Measurements from ENCODE around the gene NT5DC4.

The NT5DC4 gene

DNA sequence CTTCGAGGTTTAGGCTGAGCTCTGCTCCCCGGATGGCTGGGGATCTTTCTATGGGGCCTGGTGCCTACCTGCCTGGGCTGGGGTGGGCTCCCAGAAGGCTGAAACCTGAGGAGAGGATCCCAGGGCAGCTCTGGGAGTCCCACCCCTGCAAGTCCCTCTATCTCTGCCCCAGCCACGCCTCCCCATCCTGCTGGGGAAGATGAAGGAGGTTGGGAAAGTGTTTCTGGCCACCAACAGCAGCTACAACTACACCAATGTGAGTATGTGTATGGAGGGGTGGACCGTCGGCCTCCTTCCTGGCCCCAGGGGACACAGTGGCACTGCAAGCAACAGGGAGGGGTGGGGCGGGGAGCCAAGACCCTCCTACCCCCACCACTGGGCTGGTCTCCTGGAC is 2.7 kb downstream of the NT5DC4 start:
- Histone ChIP-seq H3K4me2 (ENCODE audit: low read length) (no peak overlapping the region), H3K79me1 (ENCODE audit: low read length) (no peaks in the 10 kb centered on the region), H3K18ac (ENCODE audit: low read length) (no peak overlapping the region), H3K9ac (ENCODE audit: low read length) (no peak overlapping the region), H3K4ac (ENCODE audit: low read depth, low read length) (no peak overlapping the region), H3K9me3 (ENCODE audit: insufficient read depth, low read depth, low read length) (no peaks in the 10 kb centered on the region), H3K36me3 (ENCODE audit: control insufficient read depth in 1 of 2, insufficient read depth in 2 of 2, low read length in 2 of 2) (no peaks in the 10 kb centered on the region), H2BK5ac (ENCODE audit: low read depth, low read length, poor library complexity) (no peak overlapping the region), H3K79me2 (ENCODE audit: control insufficient read depth, insufficient read depth, low read length, poor library complexity) (no peaks in the 10 kb centered on the region), H3K4me3 (ENCODE audit: low read depth, low read length) (no peak overlapping the region), H2BK12ac (ENCODE audit: low read length) (no peak overlapping the region), H4K91ac (ENCODE audit: low read depth, low read length) (no peak overlapping the region), H4K12ac (ENCODE audit: low read depth, low read length) (no peak overlapping the region), H2AFZ (ENCODE audit: insufficient read depth, low read length, poor library complexity) (no peak overlapping the region), H4K8ac (ENCODE audit: low read depth, low read length) (no peak overlapping the region), H2BK120ac (ENCODE audit: insufficient read depth, low read length, poor library complexity) (no peak overlapping the region), H3K14ac (ENCODE audit: low read length) (no peak overlapping the region), H3K27me3 (ENCODE audit: insufficient read depth, low read length) (no peaks in the 10 kb centered on the region), H3K27ac (ENCODE audit: low read depth, low read length) (no peak overlapping the region), H2AK5ac (ENCODE audit: low read length) (no peak overlapping the region), H3K4me1 (ENCODE audit: control insufficient read depth in 1 of 2, insufficient read depth in 2 of 2, low read length in 2 of 2) (no peaks in the 10 kb centered on the region), H3K23ac (ENCODE audit: low read length) (no peak overlapping the region)
- no CpG with 5 or more reads among the region's 6 CpGs for WGBS (ENCODE audit: extremely low coverage, insufficient coverage, insufficient read length)
- DNase-seq, result no peak

DNA sequence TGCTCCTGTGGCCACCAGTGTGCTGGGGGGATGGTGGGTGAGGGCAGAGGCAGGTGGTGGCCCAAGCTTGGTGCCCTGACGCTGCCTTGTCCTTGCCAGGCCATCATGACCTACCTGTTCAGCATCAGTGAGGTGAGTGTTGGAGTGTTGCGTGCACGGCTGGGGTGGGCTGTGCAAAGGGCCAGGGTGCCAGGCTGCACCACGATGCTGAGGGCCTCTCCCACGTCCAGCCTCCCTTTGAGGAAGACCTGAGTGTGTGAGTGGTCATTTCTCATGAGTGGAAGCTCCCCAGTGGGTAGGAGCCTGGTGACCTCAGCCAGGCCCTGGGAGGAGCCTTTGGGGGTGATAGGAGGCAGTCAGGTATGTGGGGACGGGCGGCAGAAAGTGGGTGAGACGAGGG is 3.2 kb downstream of the NT5DC4 start:
- no peaks in the 10 kb centered on the region for H3K27me3 ChIP-seq (ENCODE audit: insufficient read depth, low read length)
- H3K4me1 ChIP-seq (ENCODE audit: control insufficient read depth in 1 of 2, insufficient read depth in 2 of 2, low read length in 2 of 2), result no peaks in the 10 kb centered on the region
- no peak overlapping the region for H3K4me3 ChIP-seq (ENCODE audit: low read depth, low read length)
- H2BK12ac ChIP-seq (ENCODE audit: low read length), result no peak overlapping the region
- H3K9ac ChIP-seq (ENCODE audit: low read length), result no peak overlapping the region
- DNase-seq, result no peak
- no peaks in the 10 kb centered on the region for H3K36me3 ChIP-seq (ENCODE audit: control insufficient read depth in 1 of 2, insufficient read depth in 2 of 2, low read length in 2 of 2)
- no peak overlapping the region for H2AK5ac ChIP-seq (ENCODE audit: low read length)
- H3K14ac ChIP-seq (ENCODE audit: low read length), result no peak overlapping the region
- no peak overlapping the region for H3K18ac ChIP-seq (ENCODE audit: low read length)
- H2BK5ac ChIP-seq (ENCODE audit: low read depth, low read length, poor library complexity), result no peak overlapping the region
- H4K12ac ChIP-seq (ENCODE audit: low read depth, low read length), result no peak overlapping the region
- H2BK120ac ChIP-seq (ENCODE audit: insufficient read depth, low read length, poor library complexity), result no peak overlapping the region
- no peak overlapping the region for H3K4me2 ChIP-seq (ENCODE audit: low read length)
- no peak overlapping the region for H4K8ac ChIP-seq (ENCODE audit: low read depth, low read length)
- H3K79me1 ChIP-seq (ENCODE audit: low read length), result no peaks in the 10 kb centered on the region
- H3K9me3 ChIP-seq (ENCODE audit: insufficient read depth, low read depth, low read length), result no peaks in the 10 kb centered on the region
- no peak overlapping the region for H3K4ac ChIP-seq (ENCODE audit: low read depth, low read length)
- no peak overlapping the region for H3K23ac ChIP-seq (ENCODE audit: low read length)
- no peak overlapping the region for H2AFZ ChIP-seq (ENCODE audit: insufficient read depth, low read length, poor library complexity)
- WGBS (ENCODE audit: extremely low coverage, insufficient coverage, insufficient read length), result no CpG with 5 or more reads among the region's 8 CpGs
- H4K91ac ChIP-seq (ENCODE audit: low read depth, low read length), result no peak overlapping the region
- no peaks in the 10 kb centered on the region for H3K79me2 ChIP-seq (ENCODE audit: control insufficient read depth, insufficient read depth, low read length, poor library complexity)
- no peak overlapping the region for H3K27ac ChIP-seq (ENCODE audit: low read depth, low read length)

DNA sequence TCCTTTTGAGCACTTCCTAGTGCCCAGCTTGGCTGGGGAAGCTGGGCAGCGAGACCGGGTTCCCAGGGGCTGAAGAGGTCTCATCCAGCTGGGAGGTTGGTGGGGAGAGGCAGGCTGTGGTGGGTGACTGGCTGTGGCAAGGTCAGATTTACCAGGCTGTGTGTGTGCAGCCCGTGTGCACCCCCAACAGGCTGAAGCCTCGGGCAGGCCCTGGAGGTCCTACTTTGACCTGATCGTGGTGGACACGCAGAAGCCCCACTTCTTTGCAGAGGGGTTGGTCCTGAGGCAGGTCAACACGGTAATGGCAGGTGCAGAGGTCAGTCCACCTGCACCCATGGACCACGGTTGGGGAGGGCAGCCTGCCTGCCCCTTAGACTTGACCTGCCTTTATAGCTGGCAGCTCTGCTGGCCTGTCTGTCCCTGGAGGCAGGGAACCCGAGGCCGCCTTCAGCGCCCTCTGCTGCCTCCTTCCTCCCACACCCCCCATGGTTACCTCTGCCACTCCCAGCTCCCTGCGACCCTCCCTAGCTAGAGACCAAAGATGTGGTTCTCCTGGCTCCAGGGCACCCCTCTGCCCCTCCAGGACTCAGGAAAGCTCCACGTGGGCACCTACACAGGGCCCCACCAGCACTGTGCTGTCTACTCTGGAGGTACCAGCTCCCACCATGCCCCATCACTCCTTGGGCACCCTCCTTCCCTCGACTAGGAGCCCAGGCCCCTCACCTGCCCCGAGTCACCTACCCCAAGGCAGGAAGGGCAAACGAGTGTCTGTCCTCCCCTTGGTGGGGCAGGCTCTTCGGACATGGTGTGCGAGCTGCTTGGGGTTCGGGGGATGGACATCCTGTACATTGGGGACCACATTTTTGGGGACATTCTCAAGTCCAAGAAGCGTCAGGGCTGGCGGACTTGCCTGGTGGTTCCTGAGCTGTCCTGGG is 4.0 kb downstream of the NT5DC4 start:
- Histone ChIP-seq H2AK5ac (ENCODE audit: low read length) (no peak overlapping the region), H3K23ac (ENCODE audit: low read length) (no peak overlapping the region), H2BK120ac (ENCODE audit: insufficient read depth, low read length, poor library complexity) (no peak overlapping the region), H3K9me3 (ENCODE audit: insufficient read depth, low read depth, low read length) (peaks cover 3% of the 10 kb centered on the region), H3K27ac (ENCODE audit: low read depth, low read length) (no peak overlapping the region), H3K9ac (ENCODE audit: low read length) (no peak overlapping the region), H2BK5ac (ENCODE audit: low read depth, low read length, poor library complexity) (no peak overlapping the region), H3K4me3 (ENCODE audit: low read depth, low read length) (no peak overlapping the region), H4K12ac (ENCODE audit: low read depth, low read length) (no peak overlapping the region), H3K18ac (ENCODE audit: low read length) (no peak overlapping the region), H3K4me2 (ENCODE audit: low read length) (no peak overlapping the region), H3K14ac (ENCODE audit: low read length) (no peak overlapping the region), H3K4me1 (ENCODE audit: control insufficient read depth in 1 of 2, insufficient read depth in 2 of 2, low read length in 2 of 2) (no peaks in the 10 kb centered on the region), H3K4ac (ENCODE audit: low read depth, low read length) (no peak overlapping the region), H3K79me1 (ENCODE audit: low read length) (no peaks in the 10 kb centered on the region), H4K8ac (ENCODE audit: low read depth, low read length) (no peak overlapping the region), H3K36me3 (ENCODE audit: control insufficient read depth in 1 of 2, insufficient read depth in 2 of 2, low read length in 2 of 2) (no peaks in the 10 kb centered on the region), H4K91ac (ENCODE audit: low read depth, low read length) (no peak overlapping the region), H2AFZ (ENCODE audit: insufficient read depth, low read length, poor library complexity) (no peak overlapping the region), H3K79me2 (ENCODE audit: control insufficient read depth, insufficient read depth, low read length, poor library complexity) (no peaks in the 10 kb centered on the region), H3K27me3 (ENCODE audit: insufficient read depth, low read length) (no peaks in the 10 kb centered on the region), H2BK12ac (ENCODE audit: low read length) (no peak overlapping the region)
- DNase-seq, result no peak
- no CpG with 5 or more reads among the region's 21 CpGs for whole genome bisulfite sequencing (ENCODE audit: extremely low coverage, insufficient coverage, insufficient read length)

DNA sequence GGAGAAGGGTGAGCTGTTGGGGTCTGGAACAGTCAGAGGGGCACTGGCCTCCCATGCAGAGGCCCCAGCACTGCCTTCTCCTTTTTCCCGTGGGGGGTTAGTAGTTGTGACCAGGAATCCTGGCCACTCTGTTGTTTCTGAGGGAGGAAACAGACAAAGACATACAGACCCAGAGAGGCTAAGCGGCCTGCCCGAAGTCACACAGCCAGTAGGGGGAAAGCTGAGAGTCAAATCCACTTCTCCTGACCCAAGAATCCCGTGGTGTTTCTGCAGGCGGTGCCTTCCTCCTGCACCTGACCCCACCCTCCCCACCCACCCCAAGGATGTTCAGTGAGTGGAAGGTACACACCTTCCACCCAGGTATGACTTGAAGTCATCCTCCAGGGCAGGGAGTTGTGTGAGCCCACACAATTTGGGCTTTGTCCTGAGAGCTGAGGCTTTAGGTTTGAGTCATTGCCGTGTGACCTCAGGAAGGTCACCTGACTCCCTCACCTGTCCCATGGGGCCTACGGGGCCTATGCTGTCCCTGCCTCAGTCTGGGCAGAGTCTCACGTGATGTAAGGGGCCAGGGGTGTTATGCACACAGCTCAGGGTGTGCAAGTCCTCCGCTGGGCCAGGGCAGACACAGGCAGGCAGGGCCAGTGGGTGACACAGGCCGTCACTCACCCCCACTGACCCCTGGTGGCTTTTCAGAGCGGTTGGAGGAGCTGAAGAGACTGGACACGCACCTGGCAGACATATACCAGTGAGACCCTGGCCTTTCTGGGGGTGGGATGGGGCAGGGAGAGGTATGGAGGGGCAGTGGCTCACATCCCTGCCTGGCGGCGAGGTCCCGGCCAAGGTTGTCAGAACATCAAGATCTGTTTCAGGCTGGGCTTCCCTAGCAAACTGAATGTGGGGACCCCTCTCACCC is 5.0 kb downstream of the NT5DC4 start:
- H3K4ac ChIP-seq (ENCODE audit: low read depth, low read length), result no peak overlapping the region
- no CpG with 5 or more reads among the region's 15 CpGs for WGBS (ENCODE audit: extremely low coverage, insufficient coverage, insufficient read length)
- H3K18ac ChIP-seq (ENCODE audit: low read length), result no peak overlapping the region
- peak overlapping the region; percentile 8 for H4K91ac ChIP-seq (ENCODE audit: low read depth, low read length)
- H3K79me1 ChIP-seq (ENCODE audit: low read length), result no peaks in the 10 kb centered on the region
- no peaks in the 10 kb centered on the region for H3K27me3 ChIP-seq (ENCODE audit: insufficient read depth, low read length)
- H3K36me3 ChIP-seq (ENCODE audit: control insufficient read depth in 1 of 2, insufficient read depth in 2 of 2, low read length in 2 of 2), result no peaks in the 10 kb centered on the region
- no peak overlapping the region for H3K14ac ChIP-seq (ENCODE audit: low read length)
- no peak overlapping the region for H3K4me2 ChIP-seq (ENCODE audit: low read length)
- H2BK120ac ChIP-seq (ENCODE audit: insufficient read depth, low read length, poor library complexity), result no peak overlapping the region
- no peak overlapping the region for H3K27ac ChIP-seq (ENCODE audit: low read depth, low read length)
- H3K4me1 ChIP-seq (ENCODE audit: control insufficient read depth in 1 of 2, insufficient read depth in 2 of 2, low read length in 2 of 2), result no peaks in the 10 kb centered on the region
- peaks cover 3% of the 10 kb centered on the region for H3K9me3 ChIP-seq (ENCODE audit: insufficient read depth, low read depth, low read length)
- no peak overlapping the region for H4K8ac ChIP-seq (ENCODE audit: low read depth, low read length)
- H2BK12ac ChIP-seq (ENCODE audit: low read length), result no peak overlapping the region
- no peak overlapping the region for H3K9ac ChIP-seq (ENCODE audit: low read length)
- H3K23ac ChIP-seq (ENCODE audit: low read length), result no peak overlapping the region
- no peak overlapping the region for H2AK5ac ChIP-seq (ENCODE audit: low read length)
- H2BK5ac ChIP-seq (ENCODE audit: low read depth, low read length, poor library complexity), result no peak overlapping the region
- DNase-seq, result no peak
- peak overlapping the region; percentile 9 for H4K12ac ChIP-seq (ENCODE audit: low read depth, low read length)
- no peak overlapping the region for H2AFZ ChIP-seq (ENCODE audit: insufficient read depth, low read length, poor library complexity)
- H3K79me2 ChIP-seq (ENCODE audit: control insufficient read depth, insufficient read depth, low read length, poor library complexity), result no peaks in the 10 kb centered on the region
- no peak overlapping the region for H3K4me3 ChIP-seq (ENCODE audit: low read depth, low read length)

Measured in trophoblast cell (in vitro differentiated cells and primary cell).